Measurements from ENCODE around the gene TM9SF4.

TM9SF4 gene

GRCh38 chr20:32069711-32070110, 39.8 kb upstream of the TM9SF4 start:
- H3K4me3 ChIP-seq (ENCODE audit: low read depth, low read length), result no peak overlapping the region
- peak; percentile 13 for DNase-seq (ENCODE audit: low read depth)
- TF ChIP-seq CTCF (conservative IDR thresholded peaks at IDR 0.05; ENCODE audit: low read depth, low read length), result no peak

GRCh38 chr20:32070282-32070681, 39.2 kb upstream of the TM9SF4 start:
- DNase-seq (ENCODE audit: low read depth), result no peak
- no peak overlapping the region for H3K4me3 ChIP-seq (ENCODE audit: low read depth, low read length)
- no peak for TF ChIP-seq CTCF (conservative IDR thresholded peaks at IDR 0.05; ENCODE audit: low read depth, low read length)

GRCh38 chr20:32070690-32071213, 38.8 kb upstream of the TM9SF4 start:
- TF ChIP-seq CTCF (conservative IDR thresholded peaks at IDR 0.05; ENCODE audit: low read depth, low read length), result no peak
- no peak overlapping the region for H3K4me3 ChIP-seq (ENCODE audit: low read depth, low read length)
- no peak for DNase-seq (ENCODE audit: low read depth)

- TF ChIP-seq CTCF (conservative IDR thresholded peaks at IDR 0.05; ENCODE audit: low read depth, low read length), result no peak
- no peak for DNase-seq (ENCODE audit: low read depth)
- H3K4me3 ChIP-seq (ENCODE audit: low read depth, low read length), result no peak overlapping the region
These were observed 37.9 kb upstream of the TM9SF4 start for GRCh38 chr20:32071395-32072167.

GRCh38 chr20:32072168-32072750, 37.3 kb upstream of the TM9SF4 start:
- H3K4me3 ChIP-seq (ENCODE audit: low read depth, low read length), result no peak overlapping the region
- no peak for TF ChIP-seq CTCF (conservative IDR thresholded peaks at IDR 0.05; ENCODE audit: low read depth, low read length)
- DNase-seq (ENCODE audit: low read depth), result peak; percentile 10

- DNase-seq (ENCODE audit: low read depth), result no peak
- TF ChIP-seq CTCF (conservative IDR thresholded peaks at IDR 0.05; ENCODE audit: low read depth, low read length), result no peak
- H3K4me3 ChIP-seq (ENCODE audit: low read depth, low read length), result no peak overlapping the region
These were observed 34.0 kb upstream of the TM9SF4 start for GRCh38 chr20:32075534-32075933.

Measured in choroid plexus epithelial cell (primary cell).